Fibroblast of peridontal ligament (primary cell): ENCODE measurements around the gene SKA3.
A peak's percentile ranks its signal among the peaks of the same experiment; 100 is the strongest.
"Not testable (repeated sequence)": the region's sequence is repeated elsewhere in the genome, so short reads cannot be mapped to it uniquely, and the experiment has no call there.

Experiments
- DNase-seq: peaks from one replicate; pipeline ENCODE4 v3.0.0-alpha.2; 2010; ENCODE audit errors: extremely low read depth

Gene SKA3

DNA sequence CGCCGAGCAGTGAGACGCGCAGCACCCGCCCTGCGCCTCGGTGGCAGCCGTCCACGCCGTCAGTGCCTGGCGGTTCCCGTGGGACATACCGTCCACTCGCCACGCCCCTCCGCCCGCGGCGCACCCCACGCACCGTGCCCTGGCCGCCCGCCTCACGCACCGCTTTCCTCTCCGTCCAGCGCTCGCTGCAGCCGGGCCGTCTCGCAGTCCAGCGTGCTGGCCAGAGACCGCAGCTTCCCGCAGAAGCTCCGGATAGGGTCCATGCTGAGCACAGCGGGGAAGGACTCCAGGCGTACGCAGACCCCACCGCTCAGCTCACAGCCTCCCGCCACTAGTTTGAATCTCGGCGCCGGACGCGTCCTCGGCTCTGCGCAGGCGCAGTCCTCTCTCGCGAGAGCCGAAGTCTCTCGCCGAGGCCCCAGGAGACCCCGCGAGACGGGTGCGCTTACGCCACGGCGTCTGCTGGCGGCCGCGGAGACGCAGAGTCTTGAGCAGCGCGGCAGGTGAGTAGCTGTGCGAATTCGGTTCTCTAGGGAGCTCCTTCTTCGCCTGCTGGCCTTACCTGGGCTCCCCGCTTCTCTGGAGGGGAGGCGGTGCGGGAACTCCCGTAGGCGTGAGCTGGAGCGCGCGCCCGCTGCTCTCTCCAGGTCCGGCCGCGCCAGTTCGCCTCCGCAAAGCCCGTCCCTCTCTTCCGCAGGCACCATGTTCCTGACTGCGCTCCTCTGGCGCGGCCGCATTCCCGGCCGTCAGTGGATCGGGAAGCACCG lies at the start of gene SKA3, which contains the start of gene MRPL57:
Gene SKA3 (minus strand): TSS at position 338 of the 767 bp plus-strand sequence. CDS start 75 bp downstream, at position 263.
Gene MRPL57 (plus strand): TSS at position 444 of the 767 bp plus-strand sequence. CDS start 259 bp downstream, at position 703.
- DNase-seq, result peak; percentile 88

DNA sequence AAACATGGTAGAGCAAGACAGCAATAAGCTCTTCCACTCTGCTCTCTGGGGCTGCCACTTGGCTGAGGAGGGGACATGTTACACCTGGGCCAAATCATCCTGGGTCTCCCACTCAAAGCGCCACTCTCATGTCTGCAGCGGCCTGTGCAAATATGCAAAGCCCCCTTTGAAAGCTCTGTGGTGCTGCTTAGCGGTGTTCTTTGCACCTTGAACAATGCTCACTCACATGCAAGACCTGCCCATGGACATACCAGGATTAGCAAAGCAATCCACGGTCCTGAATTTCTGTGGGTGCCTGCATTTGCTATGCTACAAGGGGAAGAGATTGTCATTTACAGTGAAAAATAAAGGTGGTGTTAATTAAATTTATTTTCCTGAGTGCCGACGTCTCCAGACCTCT lies 48.7 kb upstream of the SKA3 start:
- no peak for DNase-seq

DNA sequence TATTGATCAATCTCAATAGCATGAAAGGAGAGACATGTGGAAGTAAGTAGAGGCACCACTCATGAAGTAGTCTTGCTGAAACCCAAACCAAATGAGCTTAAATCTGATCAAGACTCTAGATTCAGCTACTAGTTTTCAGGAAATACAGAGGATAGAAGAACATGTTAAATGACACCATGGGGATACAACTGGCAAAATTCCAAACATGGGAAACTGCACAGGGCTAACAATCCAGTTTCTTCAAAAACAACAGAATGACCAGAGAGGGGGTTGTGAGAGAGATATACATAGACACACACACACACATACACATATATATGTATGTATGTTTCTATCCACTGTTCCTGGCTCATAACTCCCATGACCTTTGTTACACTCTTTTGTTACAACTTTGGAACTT lies 44.9 kb upstream of the SKA3 start:
- no peak for DNase-seq

DNA sequence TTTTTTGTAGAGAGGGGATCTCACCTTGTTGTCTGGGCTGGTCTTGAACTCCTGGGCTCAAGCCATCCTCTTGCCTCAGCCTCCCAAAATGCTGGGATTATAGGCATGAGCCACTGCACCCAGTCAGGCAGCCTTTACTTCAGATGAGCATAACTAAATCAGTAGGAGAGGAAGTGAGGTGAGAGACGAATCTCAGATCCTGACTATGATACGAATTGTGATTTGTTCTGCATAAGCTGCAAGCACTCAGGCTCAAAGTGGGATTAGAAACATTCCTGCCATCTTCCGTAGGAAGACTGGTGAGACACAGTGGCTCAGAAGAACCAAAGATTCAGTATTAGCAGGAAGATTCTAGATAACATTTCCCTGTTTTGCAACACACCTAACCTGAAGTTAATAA lies 43.4 kb upstream of the SKA3 start:
- not testable (repeated sequence) for DNase-seq

DNA sequence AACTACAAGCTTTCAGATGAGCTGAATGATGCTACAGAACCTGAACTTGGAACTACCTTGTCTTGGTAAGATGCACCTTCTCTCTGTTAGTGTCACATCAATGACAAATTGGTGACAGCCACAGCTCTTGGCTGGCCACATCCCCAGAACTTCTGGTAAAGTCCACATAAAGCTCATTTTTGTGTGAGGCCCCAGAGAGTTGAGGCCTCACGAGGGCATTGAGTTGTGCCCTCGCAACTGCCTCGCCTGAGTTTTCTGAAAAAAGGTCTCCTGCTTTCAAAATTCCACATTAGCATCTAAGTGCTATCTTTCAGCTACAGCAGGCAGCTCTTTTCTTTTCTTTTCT lies 42.7 kb upstream of the SKA3 start:
- no peak for DNase-seq

DNA sequence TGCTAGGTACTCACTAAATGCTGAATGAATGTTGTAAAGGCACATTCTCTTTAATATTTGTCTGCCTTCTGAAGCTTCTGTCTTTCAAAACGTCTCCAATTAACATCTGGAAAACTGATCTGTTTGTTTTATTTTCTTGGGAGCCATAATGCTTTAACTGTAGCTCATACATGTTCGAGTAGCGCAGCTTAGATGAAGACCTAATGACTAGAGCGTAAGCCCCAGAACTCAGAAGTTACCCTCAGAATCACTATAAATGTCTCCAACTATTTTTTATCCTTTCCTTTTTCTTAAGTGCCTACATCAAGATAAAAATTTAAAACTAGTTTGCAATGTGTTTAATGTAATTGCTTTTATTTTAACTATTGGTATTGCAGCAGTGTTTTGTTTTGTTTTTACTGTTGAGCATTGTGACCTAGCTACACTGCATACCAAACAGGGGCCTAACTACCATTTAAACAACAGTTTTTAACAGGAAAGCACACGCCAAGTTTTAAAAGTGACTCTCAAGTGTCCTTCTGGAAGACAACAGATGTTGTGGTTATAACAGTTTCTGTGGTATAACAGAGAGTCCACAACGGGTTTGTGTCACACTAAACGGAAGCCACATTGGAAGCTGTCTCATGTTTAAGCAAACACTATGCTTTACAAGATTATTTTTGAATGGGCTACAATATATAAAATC lies 42.1 kb upstream of the SKA3 start:
- no peak for DNase-seq

DNA sequence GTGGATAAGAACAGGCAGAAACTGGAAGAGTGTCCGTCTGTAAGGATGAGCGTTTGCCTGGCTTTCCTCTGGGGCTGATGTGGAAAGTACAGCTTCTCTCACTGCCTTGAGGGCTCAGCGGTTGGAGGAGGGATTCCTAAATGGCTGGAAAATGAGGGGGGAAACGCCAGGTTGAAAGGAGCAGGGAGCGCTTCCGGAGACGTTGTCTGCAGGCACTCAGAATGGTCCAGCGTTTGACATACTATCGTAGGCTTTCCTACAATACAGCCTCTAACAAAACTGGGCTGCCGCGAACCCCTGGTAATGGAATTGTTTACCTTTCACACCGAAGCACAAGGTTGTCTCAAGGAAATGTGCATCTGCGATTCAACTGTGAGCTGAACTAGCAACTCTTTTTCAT lies 40.0 kb upstream of the SKA3 start:
- no peak for DNase-seq

DNA sequence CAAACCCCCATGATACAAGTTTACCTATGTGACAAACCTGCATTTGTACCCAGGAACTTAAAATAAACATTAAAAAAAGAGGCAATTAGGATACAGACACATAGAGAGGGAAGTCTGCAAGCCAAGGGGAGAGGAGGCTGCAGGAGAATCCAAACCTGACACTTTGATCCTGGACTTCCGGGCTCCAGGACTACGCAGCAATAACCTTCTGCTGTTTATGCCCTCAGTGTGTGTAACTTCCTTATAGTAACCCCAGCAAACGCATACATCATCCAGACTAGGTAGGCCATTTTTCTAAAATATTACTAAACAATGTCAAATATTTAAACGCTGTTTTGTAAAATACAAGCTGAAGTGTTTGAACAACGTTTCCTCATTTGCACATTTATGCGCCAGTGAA lies 39.1 kb upstream of the SKA3 start:
- DNase-seq, result not testable (repeated sequence)

DNA sequence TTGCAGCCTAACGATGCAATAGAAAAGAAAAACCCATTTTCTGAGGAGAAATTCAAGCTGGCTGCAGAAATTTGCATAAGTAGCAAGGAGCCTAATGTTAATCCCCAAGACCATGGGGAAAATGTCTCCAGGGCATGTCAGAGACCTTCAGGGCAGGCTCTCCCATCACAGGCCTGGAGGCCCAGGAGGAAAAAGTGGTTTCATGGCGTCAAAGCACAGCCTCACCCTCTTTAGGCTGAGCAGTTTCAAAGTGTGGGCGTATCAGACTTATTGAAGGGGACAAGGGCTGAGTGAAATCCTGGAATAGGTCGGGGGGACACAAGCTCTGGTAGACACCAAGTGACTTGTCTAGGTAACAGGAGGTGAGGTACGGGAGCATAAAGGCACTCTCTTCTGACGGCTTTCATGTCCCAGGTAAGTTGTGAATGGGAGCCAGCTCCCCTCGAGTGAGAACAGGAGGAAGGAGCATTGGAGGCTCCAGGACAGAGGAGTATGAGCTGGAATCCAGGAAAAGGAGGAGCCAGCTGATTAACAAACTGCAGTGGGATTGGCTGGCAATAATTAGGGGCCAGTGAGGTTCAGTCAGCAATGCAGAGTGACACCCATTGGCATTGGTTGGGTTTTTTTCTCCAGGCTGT lies 35.9 kb upstream of the SKA3 start:
- DNase-seq, result no peak

DNA sequence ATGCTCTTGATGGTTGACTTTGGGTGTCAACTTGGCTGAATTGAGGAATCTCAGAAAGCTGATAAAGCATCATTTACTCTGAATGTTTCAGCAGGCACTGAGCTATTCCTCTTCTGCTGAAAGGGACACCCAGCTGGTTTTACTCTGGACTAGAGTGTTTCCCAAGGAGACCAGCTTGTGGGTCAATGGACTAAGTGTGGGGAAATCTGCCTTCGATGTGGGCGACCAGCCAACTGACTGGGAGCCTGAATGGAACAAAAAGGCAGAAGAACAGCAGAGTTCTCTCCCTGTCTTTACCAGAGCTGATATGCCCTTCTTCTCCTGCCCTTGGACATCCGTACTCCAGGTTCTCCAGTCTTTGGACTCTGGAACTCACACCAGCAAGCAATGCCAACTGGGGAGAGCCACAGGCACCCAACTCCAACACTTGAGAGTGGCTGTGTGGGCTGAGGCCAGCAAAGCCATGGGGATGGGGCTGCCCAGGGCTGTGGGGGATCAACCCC lies 32.4 kb upstream of the SKA3 start:
- DNase-seq, result no peak

DNA sequence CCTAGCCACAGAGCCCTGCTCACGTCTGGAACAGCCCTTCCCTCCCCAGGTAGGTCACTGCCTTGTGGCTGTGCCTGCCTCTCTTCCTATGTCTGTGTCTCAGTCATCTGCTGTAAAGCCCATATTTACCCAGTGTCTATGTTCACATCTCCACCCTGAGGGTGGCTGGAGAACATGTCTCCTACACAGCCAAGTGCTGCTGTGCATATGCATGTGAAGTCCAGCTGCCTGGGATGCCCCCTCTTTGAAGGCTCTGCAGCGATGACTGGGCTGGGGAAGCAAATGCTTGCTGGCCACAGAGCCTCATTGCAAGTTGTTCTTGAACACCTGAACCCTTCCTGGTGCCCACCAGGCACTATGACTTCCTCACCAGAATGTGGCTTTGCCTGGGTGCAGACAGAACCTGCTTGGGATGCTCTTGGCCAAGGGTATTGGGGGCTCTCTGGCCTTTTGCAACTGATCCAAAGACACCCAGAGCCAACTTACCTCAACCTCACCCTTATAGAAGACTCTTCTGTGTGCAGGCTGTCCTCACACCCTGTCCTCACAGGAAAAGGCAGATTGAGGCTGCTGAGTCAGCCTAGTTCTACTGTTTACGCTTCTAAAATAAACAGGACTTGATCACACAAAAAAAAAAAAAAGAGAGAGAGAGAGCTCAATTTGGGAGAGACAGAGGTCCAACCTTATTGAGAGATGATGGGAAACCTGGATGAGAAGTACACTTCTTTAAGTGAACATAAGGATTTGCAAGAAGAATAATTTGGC lies 26.6 kb upstream of the SKA3 start:
- peak; percentile 1 for DNase-seq

DNA sequence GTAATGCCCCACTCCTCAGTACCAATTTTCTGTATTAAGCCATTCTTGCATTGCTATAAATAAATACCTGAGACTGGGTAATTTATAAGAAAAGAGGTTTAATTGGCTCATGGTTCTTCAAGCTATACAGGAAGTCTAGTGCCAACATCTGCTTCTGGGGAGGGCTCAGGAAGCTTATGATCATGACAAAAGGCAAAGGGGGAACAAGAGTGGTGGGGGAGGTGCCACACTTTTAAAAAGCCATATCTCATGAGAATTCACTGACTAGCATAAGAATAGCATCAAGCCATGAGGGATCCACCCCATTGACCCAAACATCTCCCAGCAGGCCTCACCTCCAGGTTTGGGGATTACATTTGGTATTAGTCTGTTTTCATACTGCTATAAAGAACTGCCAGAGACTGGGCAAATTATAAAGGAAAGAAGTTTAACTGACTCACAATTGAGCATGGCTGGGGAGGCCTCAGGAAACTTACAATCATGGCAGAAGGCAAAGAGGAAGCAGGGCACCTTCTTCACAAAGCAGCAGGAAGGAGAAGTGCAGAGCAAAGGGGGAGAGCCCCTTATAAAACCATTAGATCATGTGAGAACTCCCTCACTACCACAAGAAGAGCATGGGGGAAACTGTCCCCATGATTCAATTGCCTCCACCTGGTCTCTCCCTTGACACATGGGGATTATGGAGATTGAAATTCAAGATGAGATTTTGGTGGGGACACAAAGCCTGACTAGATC lies 25.3 kb upstream of the SKA3 start:
- DNase-seq, result not testable (repeated sequence)

DNA sequence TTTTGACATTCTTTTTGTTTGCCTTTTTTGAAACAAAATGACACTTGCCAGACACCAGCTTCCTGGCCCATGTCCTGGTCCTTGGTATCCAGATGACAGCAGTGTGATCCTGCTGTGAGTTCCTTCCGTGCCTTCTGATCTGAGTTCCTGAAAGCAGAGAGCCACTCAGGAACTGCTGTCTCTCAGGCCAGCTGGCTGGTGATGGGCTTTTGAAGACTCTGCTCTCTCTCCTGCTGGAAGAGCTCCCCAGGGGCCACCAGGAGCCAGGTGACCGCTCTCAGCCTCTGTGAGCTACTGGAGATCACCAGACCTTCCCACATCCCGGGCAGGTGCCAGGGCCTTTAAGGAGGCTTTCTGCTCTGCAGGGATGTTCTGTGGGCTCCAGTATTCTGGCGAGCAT lies 22.0 kb upstream of the SKA3 start:
- DNase-seq, result not testable (repeated sequence)

DNA sequence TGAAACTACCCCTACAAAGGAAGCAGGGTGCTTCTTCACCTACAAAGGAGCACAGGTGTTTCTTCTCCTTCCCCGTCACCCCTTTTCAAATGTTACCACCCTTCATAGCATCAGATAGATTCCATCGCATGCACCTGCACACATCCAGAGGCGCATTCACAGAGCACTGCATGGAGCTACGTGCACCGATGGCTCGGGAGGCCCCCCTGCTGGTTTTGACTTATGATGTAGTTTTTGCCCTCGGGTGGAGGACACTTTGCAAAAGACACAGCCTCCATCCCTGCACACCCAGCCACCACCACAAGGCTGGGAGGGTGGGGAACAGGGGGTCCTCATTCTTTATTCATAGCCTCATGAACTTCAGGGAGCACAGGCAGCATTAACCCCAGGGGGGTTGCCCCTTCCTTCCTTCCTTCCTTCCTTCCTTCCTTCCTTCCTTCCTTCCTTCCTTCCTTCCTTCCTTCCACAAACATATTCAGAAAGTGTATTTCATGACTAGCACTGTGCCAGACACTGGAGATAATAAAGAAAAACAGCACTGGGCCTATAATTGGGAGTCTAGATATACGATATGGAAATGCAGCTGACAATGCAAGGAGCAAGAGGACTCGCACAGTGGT lies 21.4 kb upstream of the SKA3 start:
- not testable (repeated sequence) for DNase-seq

DNA sequence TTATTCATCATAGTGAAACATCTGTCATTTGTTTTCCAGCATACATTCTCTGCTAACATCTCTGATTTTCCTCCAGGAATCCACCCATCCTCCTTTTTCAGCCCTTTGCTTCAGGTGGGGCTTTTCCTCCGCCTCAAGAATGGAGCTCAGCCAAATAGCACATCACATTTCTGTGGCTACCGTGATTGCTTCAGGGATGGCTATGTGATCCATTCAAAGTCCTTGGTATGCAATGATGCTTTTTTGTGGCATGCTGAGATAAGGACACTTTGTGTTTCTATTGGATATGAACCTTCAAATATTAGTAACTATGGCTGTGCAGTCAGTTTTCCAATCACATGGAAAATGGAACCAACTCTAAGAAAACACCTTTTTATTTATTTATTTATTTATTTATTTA lies 18.4 kb upstream of the SKA3 start:
- not testable (repeated sequence) for DNase-seq

DNA sequence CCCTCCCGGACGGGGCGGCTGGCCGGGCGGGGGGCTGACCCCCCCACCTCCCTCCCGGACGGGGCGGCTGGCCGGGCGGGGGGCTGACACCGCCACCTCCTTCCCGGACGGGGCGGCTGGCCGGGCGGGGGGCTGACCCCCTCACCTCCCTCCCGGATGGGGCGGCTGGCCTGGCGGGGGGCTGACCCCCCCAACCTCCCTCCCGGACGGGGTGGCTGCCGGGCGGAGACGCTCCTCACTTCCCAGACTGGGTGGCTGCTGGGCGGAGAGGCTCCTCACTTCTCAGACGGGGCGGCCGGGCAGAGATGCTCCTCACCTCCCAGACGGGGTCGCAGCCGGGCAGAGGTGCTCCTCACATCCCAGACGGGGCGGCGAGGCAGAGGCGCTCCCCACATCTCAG lies 10.1 kb upstream of the SKA3 start:
- not testable (repeated sequence) for DNase-seq

DNA sequence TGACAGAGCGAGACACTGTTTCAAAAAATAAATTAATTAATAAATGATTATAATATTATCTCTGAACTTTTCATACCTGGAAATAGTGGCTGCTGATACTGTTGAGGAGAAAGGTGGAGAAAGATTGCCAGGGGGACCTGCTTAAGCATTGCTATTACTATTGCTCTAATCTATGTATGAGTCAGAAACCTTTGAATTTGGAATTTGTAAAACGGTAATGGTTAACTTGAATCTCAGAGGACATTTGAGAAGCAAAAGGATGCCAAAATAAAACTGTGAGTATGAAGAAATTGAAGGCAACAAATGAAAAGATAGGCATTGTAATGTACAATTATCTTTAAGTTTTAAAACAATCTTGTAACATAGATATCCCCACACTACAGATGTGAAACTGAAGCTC lies 5.3 kb upstream of the SKA3 start:
- no peak for DNase-seq

DNA sequence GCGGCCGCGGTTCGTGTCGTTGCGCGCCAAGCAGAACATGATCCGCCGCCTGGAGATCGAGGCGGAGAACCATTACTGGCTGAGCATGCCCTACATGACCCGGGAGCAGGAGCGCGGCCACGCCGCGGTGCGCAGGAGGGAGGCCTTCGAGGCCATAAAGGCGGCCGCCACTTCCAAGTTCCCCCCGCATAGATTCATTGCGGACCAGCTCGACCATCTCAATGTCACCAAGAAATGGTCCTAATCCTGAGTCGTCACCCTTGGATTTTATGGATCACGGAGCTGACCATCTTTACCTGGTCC lies 581 bp upstream of the SKA3 start:
- no peak for DNase-seq

DNA sequence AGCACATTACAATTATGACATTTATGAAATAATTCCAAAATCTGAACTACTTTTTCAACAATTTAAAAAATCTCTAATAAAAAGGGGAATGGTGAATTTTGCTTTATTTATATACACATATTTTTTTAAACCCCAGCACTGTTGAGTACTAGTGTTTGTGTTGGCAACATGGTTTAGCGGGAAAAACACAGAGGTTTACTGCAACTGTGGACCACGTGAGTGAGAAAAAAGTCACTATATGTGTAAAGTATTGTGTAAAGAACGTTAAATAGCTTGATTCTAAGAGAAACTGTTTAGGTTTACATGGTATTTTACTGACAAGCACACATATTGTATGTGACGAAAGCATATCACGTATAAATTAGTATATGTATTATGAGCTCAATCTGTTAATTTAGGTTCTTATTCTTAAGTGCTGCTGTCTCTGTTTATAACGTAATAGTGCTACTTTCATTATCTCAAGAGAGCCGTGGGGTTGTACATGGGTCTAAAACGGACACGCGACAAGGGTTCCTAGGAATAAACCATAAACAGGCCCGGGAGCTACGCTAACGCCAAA lies 617 bp downstream of the SKA3 start:
- DNase-seq, result peak; percentile 47

DNA sequence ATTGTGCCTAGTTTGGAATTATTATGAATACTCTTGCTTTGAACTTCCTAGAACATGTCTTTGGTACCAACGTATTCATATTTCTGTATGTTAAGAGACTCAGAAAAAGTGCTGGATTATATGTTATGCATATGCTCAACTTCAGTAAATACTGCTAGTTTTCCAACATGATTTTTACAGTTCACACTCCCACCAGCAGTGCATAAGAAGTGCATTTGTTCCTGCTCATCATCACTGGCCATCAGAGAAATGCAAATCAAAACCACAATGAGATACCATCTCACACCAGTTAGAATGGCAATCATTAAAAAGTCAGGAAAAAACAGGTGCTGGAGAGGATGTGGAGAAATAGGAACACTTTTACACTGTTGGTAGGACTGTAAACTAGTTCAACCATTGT lies 2.6 kb downstream of the SKA3 start:
- DNase-seq, result not testable (repeated sequence)

DNA sequence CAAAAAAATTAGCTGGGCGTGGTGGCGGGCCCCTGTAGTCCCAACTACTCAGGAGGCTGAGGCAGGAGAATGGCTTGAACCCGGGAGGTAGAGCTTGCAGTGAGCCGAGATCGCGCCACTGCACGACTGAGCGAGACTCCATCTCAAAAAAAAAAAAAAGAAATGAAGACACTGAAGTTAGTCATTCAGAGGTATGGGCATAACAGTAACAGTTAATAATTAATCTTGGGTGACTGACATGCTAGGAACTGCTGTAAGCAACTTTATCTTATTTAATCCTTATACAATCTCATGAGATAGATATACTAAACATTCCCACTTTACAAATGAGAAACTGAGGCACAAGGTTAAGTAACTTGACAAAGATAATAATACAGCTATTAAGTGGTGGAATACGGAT lies 4.9 kb downstream of the SKA3 start:
- DNase-seq, result no peak
